Posterior vena cava (tissue), 2 donors: ENCODE measurements around the gene CDKN1A. TPM values are rescaled to one million over a fixed set of nuclear protein-coding genes. Genes with fewer than 3 reads are reported as not detected.

ENCODE experiments used
- DNase-seq: peaks from one replicate; pipeline ENCODE4 v3.0.0-alpha.2; 2020; ENCODE audit warnings: low spot score
- intact Hi-C, 2 donors: fragments of 100-400 bp; cut with DNase I; formaldehyde crosslinking; loops; one replicate each; pipeline versions ENCODE4 v1.14.1 to v1.14.2; 2022 to 2023
- total RNA-seq, 2 donors: library from RNA; stranded (reverse); fragmentation: NEBNext Ultra II Directional; extraction: Animal tissue kit (Norgen Biotek cat#: 25700); gene quantifications; one replicate each; pipeline ENCODE4 v1.2.1, GENCODE V29; 2021
- donor health status: DM: yes; HTN: yes; CAD: no.
- donor health status: DM: yes; HTN: yes; CAD: no.

CDKN1A gene
- total RNA-seq, 2 donors from 2014 or later = 87.4 to 195 TPM

DNA sequence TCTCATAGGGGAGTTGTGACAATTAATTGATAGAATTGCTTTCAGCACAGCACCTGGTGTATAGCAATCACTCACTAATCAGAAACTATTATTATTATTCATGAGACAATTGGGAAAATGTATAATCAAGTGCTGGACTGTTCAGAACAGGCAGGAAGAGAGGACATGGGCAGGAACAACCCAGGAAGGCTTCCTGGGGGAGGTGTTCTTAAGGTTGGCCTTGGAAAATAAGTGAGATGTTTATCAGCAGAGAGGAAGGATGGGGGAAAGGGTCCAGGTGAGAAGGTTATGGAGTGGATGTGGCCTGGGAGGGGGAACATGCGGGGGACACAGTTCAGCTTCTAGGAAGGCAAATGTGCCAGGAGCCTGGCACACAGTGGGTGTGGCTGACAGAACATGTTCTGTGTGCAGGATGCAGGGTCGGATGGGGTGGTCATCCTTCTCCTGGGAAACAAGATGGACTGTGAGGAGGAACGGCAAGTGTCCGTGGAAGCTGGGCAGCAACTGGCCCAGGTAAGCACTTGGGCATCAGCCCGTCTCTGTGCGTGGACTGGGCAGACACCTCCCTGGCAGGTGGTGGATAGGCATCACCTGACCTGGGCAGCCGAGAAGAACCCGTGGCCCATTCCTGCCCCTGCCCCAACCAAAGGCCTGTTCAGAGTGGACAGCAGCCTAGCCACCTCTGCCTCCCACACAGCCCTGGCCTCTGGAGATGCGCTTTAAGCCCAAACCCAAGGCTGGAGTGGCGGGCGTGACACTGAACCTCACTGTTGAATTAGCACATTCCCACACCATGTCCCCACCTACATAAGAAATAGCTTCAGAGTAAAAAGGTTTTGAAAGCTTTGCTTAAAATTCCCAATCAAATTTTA, 50.0 kb downstream of the CDKN1A start:
- peak; percentile 78 for DNase-seq
- intact Hi-C loops = loop anchor here in 1 of 2 donors (2.0 to 5.0 kb wide), 2 partner anchors 46 to 110 kb away; no protein-coding TSS in a partner anchor

DNA sequence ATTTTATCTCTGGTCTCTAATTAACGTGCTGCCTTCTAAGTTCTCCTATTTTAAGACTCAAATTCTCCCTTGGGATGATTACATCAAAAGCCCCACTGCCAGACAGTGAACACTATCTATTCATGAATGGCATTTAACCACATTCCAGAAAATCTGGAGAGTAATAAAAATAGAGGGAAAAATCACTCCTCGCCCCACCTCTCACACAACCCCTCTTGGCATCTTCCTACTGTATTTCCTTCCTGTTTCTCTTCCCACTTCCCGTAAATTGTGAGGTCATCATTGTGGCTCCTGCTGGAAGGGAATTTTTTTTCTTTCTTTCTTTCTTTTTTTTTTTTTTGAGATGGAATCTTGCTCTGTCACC, 50.6 kb downstream of the CDKN1A start:
- no peak for DNase-seq
- intact Hi-C loops = loop anchor here in 1 of 2 donors (2.0 to 5.0 kb wide), 2 partner anchors 47 to 110 kb away; no protein-coding TSS in a partner anchor

DNA sequence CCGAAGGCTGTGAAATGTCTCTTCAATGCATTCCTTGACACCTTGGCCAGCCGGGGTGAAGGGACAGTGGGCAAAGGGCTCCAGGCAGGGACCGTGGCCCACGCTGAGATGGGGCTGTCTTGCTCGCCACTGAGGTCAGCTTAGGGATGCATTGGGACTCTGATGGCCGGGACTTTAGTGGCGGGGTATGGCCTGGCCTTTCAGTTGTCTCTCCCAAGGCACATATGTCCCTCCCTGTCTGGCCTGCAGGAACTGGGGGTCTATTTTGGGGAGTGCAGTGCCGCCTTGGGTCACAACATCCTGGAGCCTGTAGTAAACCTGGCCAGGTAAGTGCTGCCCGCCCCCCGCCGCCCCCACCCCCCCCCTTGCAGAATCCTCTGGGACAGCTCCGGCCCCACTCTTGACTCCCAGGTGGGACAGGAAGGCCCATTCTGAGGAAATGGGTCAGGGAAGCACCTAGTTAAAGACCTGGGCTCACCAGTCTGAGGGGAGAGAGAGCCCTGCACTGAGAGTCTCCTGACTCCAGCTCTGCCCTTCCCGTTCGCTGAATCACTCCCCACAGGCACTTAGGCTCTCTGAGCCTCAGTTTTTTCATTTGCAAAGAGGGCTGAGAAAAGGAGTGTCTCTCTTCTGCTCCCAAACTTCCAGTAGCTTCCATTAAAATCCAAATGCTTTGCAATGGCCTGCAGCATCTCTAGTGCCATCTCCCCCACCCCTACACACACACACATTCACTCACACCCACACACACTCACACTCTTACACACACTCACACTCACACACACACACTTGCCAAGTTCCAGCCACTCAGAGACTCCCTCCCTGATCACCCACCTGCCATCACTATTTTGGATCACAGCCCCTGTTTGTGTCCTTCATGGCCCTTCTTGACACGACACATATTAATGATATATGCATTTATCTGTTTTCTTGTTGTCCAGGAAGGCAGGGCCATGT, 52.2 kb downstream of the CDKN1A start:
- peak; percentile 66 for DNase-seq
- intact Hi-C loops = loop anchor here in 1 of 2 donors (10.0 kb wide), 1 partner anchor 106 kb away; no protein-coding TSS in a partner anchor

DNA sequence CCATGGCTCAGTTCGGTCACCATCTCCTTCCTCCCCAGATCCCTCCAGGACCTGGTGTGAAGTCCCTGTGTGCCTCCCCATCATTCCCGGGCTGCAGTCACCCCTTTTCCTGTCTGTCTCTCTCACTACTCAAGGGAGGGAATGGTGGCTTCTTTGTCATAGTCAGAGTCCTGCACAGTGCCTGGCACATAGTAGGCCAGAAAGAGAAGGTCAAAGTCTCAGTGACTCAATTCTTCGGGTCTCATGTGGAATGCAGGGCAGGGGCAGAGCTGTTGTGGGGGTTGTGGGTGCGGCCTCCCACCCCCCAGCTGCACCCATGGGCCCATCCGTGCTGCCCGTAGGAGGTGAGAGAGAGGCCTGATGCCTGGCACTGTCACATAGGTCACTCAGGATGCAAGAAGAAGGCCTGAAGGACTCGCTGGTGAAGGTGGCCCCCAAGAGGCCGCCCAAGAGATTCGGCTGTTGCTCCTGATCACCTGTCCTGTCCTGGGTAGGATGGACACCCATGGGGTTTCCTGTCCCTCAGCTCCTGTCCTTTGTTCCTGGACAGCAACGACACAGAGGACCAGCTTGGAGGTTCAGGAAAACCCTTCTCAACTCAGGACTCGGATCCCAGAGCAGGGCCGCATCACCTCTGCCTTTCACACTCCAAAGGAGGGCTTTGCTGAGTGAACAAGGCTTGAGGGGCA, 53.3 kb downstream of the CDKN1A start:
- intact Hi-C loops = loop anchor here in 1 of 2 donors (10.0 kb wide), 1 partner anchor 107 kb away; no protein-coding TSS in a partner anchor
- peak; percentile 57 for DNase-seq

DNA sequence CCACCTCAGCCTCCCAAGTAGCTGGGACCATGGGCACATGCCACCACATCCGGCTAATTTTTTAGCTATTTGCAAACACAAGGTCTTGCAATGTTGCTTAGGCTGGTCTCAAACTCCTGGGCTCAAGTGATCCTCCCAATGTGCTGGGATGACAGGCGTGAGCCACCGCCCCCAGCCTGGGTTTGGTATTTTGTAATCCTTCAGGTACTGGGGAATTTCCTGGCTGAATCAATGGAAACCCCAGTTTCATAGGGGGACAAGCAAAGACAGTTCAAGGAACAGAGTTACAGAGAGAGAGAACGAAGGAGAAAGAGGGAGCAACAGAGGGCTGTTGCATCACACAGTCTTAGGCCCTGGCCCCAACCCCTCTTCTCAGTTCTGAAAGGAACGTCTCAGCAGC, 54.8 kb downstream of the CDKN1A start:
- intact Hi-C loops = loop anchor here in 1 of 2 donors (10.0 kb wide), 1 partner anchor 108 kb away; no protein-coding TSS in a partner anchor

DNA sequence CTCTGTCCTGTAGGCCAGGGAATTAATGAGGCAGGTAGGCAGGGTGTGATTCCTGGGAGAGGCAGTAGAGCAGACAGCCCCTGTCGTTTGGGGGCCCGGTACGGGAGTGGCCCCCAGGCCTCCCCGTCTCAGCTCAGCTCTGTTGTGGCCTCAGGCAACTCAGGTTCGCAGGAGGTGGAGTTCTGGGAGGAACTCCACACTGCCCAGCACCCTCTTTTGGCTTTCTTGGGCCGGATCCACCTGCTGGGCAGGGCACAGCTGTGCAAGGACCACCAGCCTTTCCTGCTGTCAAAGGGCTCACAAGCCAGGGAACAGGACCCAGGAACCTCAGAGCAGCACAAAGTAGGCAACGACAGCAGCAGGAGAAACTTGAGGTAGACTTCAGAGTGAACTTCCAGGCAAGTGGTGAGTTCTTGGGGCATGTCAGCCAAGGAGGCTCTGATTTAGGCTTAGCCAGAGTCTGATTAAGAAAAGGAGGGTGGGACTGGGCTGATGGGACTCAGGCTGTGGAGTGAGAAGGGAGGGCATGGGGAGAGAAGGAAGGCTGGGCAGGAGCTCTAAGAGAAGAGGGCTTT, 56.1 kb downstream of the CDKN1A start:
- DNase-seq = no peak
- intact Hi-C loops = loop anchor here in 1 of 2 donors (10.0 kb wide), 1 partner anchor 110 kb away; no protein-coding TSS in a partner anchor

More for the DNA sequence above, 54.8 kb downstream of the CDKN1A start:
- no peak for DNase-seq

DNA sequence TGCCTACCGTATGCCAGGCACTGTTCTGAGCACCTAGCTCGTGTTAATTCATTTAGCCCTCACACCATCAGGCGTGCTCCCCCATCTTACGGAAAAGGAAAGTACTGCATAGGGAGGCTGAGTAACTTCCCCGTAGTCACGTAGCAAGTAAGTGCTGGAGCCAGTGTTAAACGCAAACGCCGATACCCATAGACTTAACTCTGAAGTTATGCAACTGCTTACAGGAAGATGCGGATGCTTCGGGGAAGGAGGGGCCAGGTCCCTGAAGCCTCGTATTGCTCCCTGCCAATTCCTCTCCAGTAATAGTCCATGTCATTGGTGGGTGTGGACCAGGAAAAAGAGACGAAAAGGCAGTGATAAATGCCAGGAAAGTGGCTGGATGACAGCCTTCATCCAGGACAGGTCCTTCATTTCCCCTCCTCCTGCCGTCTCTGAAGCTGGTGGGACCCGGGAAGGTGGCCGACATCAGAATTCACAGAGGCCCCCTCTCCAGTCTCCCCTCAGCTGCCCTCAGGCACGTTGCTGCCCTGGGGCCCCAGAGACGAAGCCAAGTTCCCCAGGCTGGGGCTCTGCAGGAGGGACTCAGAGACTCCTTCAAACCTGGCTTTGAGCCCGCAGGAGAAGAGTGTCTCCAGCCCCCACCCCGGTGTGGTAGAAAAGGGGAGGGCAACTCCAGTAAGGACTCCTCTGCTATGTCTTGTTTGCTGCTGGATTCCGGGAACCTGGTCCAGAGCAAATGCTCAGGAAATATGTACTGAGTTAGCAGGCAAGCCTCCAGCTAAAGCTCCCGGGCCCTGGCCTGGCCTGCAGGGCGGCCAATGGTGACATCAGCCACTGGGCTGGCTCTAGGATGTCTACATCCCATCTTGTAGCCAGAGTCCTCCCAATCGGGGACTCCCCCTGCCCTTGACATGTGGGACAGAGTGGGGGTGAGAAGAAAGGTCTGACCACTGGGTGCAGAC, 56.9 kb downstream of the CDKN1A start:
- intact Hi-C loops = loop anchor here in 1 of 2 donors (10.0 kb wide), 1 partner anchor 111 kb away; no protein-coding TSS in a partner anchor
- DNase-seq = peak; percentile 95

Other genes with a start within 250 kb of the CDKN1A start
- gene PXT1, start 235.9 kb upstream of the CDKN1A start, total RNA-seq = not detected
- 10 to 100 TPM; 52.6 to 54.3 TPM for gene KCTD20, start 235.7 kb upstream of the CDKN1A start, total RNA-seq
- 10 to 100 TPM; 32.1 to 32.7 TPM for gene STK38, start 131.2 kb upstream of the CDKN1A start, total RNA-seq
- 100 to 1,000 TPM; 170 to 190 TPM for gene SRSF3, start 84.4 kb upstream of the CDKN1A start, total RNA-seq
- under 1 TPM; 0.33 to 0.42 TPM for gene RAB44, start 19.1 kb downstream of the CDKN1A start, total RNA-seq
- 1 to 10 TPM; 5.2 to 5.4 TPM for gene CPNE5, start 160.7 kb downstream of the CDKN1A start, total RNA-seq
- gene PPIL1, start 196.1 kb downstream of the CDKN1A start, total RNA-seq = 10 to 100 TPM; 18.3 to 20.3 TPM
- 10 to 100 TPM; 56.5 to 59.9 TPM for gene C6orf89, start 207.2 kb downstream of the CDKN1A start, total RNA-seq